Activated T-cell treated with anti-CD3 and anti-CD28 coated beads, Interleukin-2, amount 50 U/mL, for 1 hour (primary cell): Measurements from ENCODE around the gene LENEP.
"Not testable (repeated sequence)": the region's sequence is repeated elsewhere in the genome, so short reads cannot be mapped to it uniquely, and the experiment has no call there.

Experiments used
- DNase-seq: peaks from one replicate; pipeline ENCODE4 v3.0.0-alpha.2; 2020

LENEP gene

GRCh38 chr1:154975409-154976059 lies 17.9 kb upstream of the LENEP start:
- DNase-seq, result peak; percentile 54

GRCh38 chr1:154977762-154978161 lies 15.6 kb upstream of the LENEP start:
- DNase-seq, result not testable (repeated sequence)

GRCh38 chr1:154978360-154978759 lies 15.0 kb upstream of the LENEP start:
- DNase-seq, result no peak

GRCh38 chr1:154982341-154982740 lies 11.0 kb upstream of the LENEP start:
- no peak for DNase-seq

GRCh38 chr1:154982897-154983648 lies 10.3 kb upstream of the LENEP start, which contains the start of gene FLAD1:
Gene FLAD1, plus strand, starts transcription at chr1:154983344. Its CDS starts 351 bp downstream, at chr1:154983695.
- DNase-seq, result peak; percentile 89

- DNase-seq, result no peak
These were observed 9.5 kb upstream of the LENEP start for GRCh38 chr1:154983776-154984466.

- not testable (repeated sequence) for DNase-seq
These were observed 6.7 kb upstream of the LENEP start for GRCh38 chr1:154986736-154987135.

- no peak for DNase-seq
These were observed 6.1 kb upstream of the LENEP start for GRCh38 chr1:154987326-154987725.

GRCh38 chr1:154988058-154988954 lies 5.1 kb upstream of the LENEP start:
- DNase-seq, result no peak

GRCh38 chr1:154989195-154989860 lies 4.1 kb upstream of the LENEP start:
- no peak for DNase-seq

- DNase-seq, result no peak
These were observed 3.1 kb upstream of the LENEP start for GRCh38 chr1:154990276-154990675.

GRCh38 chr1:154992721-154993571 lies 440 bp upstream of the LENEP start:
- no peak for DNase-seq

- DNase-seq, result no peak
These were observed 842 bp downstream of the LENEP start for GRCh38 chr1:154994269-154994587.

- DNase-seq, result no peak
These were observed 1.2 kb downstream of the LENEP start for GRCh38 chr1:154994591-154994990.

- DNase-seq, result not testable (repeated sequence)
These were observed 2.1 kb downstream of the LENEP start for GRCh38 chr1:154995301-154995983.

GRCh38 chr1:154996966-154997701 lies 3.7 kb downstream of the LENEP start:
- DNase-seq, result no peak

- no peak for DNase-seq
These were observed 4.9 kb downstream of the LENEP start for GRCh38 chr1:154998201-154998780.

- DNase-seq, result peak; percentile 77
These were observed 5.6 kb downstream of the LENEP start for GRCh38 chr1:154998818-154999570.
